Activated CD4-positive, alpha-beta T cell treated with anti-CD3 and anti-CD28 coated beads for 36 hours (primary cell): Measurements from ENCODE around the gene SPHKAP. TPM values are rescaled to one million over a fixed set of nuclear protein-coding genes. Genes with fewer than 3 reads are reported as not detected.
"Not testable (repeated sequence)": the region's sequence is repeated elsewhere in the genome, so short reads cannot be mapped to it uniquely, and the experiment has no call there.

Experiments
- ATAC-seq: fragments of 200-7000 bp; cut with Tn5 transposase; one replicate; pipeline ENCODE4 v1.10.0; 2021; ENCODE audit warnings: mild to moderate bottlenecking, moderate library complexity
- CTCF ChIA-PET: fragments of 350-600 bp; sonication (Branson Sonifier 250); formaldehyde crosslinking; loops from one replicate; lab custom pipeline; 2021; ENCODE audit warnings: antibody characterized with exemption; lab: Charles Lee
- POLR2A ChIA-PET: fragments of 350-600 bp; sonication (Branson Sonifier 250); formaldehyde crosslinking; loops from one replicate; lab custom pipeline; 2021; ENCODE audit warnings: antibody characterized with exemption, inconsistent platforms; lab: Charles Lee
- DNase-seq: peaks from one replicate; pipeline ENCODE4 v3.0.0-alpha.2; 2020
- H3K27ac Mint-ChIP-seq: one replicate; pipeline ENCODE4 v1.8.0; 2021; ENCODE audit warnings: mixed read lengths
- H3K27me3 Mint-ChIP-seq: one replicate; pipeline ENCODE4 v1.8.0; 2021; ENCODE audit warnings: mixed read lengths
- H3K36me3 Mint-ChIP-seq: one replicate; pipeline ENCODE4 v1.8.0; 2021; ENCODE audit warnings: low read depth, mixed read lengths
- H3K4me1 Mint-ChIP-seq: one replicate; pipeline ENCODE4 v1.8.0; 2021; ENCODE audit warnings: mixed read lengths
- H3K4me3 Mint-ChIP-seq: one replicate; pipeline ENCODE4 v1.8.0; 2021; ENCODE audit warnings: mild to moderate bottlenecking, moderate library complexity, mixed read lengths
- H3K9me3 Mint-ChIP-seq: one replicate; pipeline ENCODE4 v1.8.0; 2021; ENCODE audit warnings: low read depth, mixed read lengths
- intact Hi-C, 2 experiments: fragments of 100-400 bp; cut with DNase I in 1 of 2; cut with micrococcal nuclease in 1 of 2; formaldehyde crosslinking; loops; one replicate each; pipeline versions ENCODE4 v1.14.2 to v1.15.1; 2022 to 2024; cut with DNase I, micrococcal nuclease
- total RNA-seq, 2 experiments: library from RNA; stranded (reverse); gene quantifications; one replicate each; pipeline ENCODE4 v1.2.3, GENCODE V29; 2021

SPHKAP gene
- total RNA-seq, 2 experiments from 2014 or later, result not detected

GRCh38 chr2:228016402-228016801 lies 165.1 kb downstream of the SPHKAP start:
- Mint-ChIP-seq H3K4me3 (no peak overlapping the region), H3K27me3 (no peaks in the 10 kb centered on the region), H3K9me3 (no peaks in the 10 kb centered on the region), H3K4me1 (no peaks in the 10 kb centered on the region), H3K27ac (no peak overlapping the region), H3K36me3 (no peaks in the 10 kb centered on the region)
- no peak for ATAC-seq
- CTCF ChIA-PET, result no interaction called here
- POLR2A ChIA-PET, result no interaction called here
- intact Hi-C loops, result no loop called here
- no peak for DNase-seq

- ChIA-PET CTCF (no interaction called here), POLR2A (no interaction called here)
- Mint-ChIP-seq H3K9me3 (no peaks in the 10 kb centered on the region), H3K36me3 (no peaks in the 10 kb centered on the region), H3K27me3 (no peaks in the 10 kb centered on the region), H3K4me3 (no peak overlapping the region), H3K4me1 (no peaks in the 10 kb centered on the region), H3K27ac (no peak overlapping the region)
- DNase-seq (no peak), ATAC-seq (no peak)
- intact Hi-C loops, result no loop called here
Measured at GRCh38 chr2:228015741-228016140, 165.7 kb downstream of the SPHKAP start.

GRCh38 chr2:227996366-227996765 lies 185.1 kb downstream of the SPHKAP start:
- intact Hi-C loops, result no loop called here
- no peaks in the 10 kb centered on the region for H3K27me3 Mint-ChIP-seq
- H3K9me3 Mint-ChIP-seq, result no peaks in the 10 kb centered on the region
- no peak overlapping the region for H3K4me3 Mint-ChIP-seq
- CTCF ChIA-PET, result no interaction called here
- no peaks in the 10 kb centered on the region for H3K4me1 Mint-ChIP-seq
- POLR2A ChIA-PET, result no interaction called here
- no peaks in the 10 kb centered on the region for H3K36me3 Mint-ChIP-seq
- ATAC-seq, result no peak
- no peak for DNase-seq
- H3K27ac Mint-ChIP-seq, result no peak overlapping the region

DNA sequence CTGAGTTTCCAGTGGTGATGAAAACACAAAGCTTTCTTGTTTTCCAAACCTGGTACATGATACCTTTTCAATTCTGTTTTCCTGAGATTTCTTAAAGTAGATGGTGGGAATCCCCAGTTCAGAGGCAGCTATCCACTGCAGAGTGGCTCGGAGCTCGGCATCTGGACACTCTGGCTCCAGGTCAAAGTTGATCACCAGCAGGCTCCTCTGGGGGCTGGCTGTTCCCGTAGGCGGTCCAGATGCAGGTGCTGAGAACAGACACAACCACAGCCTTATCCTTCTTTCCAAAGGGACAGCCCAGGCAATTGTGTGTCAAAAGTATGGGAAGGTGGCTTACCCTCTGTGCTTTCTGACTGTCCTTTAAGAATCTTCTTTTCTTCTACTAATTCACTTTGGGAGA lies 190.6 kb downstream of the SPHKAP start:
- Mint-ChIP-seq H3K4me3 (no peak overlapping the region), H3K27ac (no peak overlapping the region), H3K36me3 (no peaks in the 10 kb centered on the region), H3K27me3 (no peaks in the 10 kb centered on the region), H3K4me1 (no peaks in the 10 kb centered on the region), H3K9me3 (no peaks in the 10 kb centered on the region)
- no peak for ATAC-seq
- intact Hi-C loops, result no loop called here
- ChIA-PET POLR2A (no interaction called here), CTCF (no interaction called here)
- DNase-seq, result no peak

GRCh38 chr2:227973241-227973640 lies 208.2 kb downstream of the SPHKAP start:
- H3K4me1 Mint-ChIP-seq, result no peaks in the 10 kb centered on the region
- intact Hi-C loops, result no loop called here
- ATAC-seq (no peak), DNase-seq (no peak)
- H3K4me3 Mint-ChIP-seq, result no peak overlapping the region
- no peaks in the 10 kb centered on the region for H3K27me3 Mint-ChIP-seq
- no peaks in the 10 kb centered on the region for H3K9me3 Mint-ChIP-seq
- CTCF ChIA-PET, result no interaction called here
- POLR2A ChIA-PET, result no interaction called here
- H3K36me3 Mint-ChIP-seq, result no peaks in the 10 kb centered on the region
- H3K27ac Mint-ChIP-seq, result no peak overlapping the region

DNA sequence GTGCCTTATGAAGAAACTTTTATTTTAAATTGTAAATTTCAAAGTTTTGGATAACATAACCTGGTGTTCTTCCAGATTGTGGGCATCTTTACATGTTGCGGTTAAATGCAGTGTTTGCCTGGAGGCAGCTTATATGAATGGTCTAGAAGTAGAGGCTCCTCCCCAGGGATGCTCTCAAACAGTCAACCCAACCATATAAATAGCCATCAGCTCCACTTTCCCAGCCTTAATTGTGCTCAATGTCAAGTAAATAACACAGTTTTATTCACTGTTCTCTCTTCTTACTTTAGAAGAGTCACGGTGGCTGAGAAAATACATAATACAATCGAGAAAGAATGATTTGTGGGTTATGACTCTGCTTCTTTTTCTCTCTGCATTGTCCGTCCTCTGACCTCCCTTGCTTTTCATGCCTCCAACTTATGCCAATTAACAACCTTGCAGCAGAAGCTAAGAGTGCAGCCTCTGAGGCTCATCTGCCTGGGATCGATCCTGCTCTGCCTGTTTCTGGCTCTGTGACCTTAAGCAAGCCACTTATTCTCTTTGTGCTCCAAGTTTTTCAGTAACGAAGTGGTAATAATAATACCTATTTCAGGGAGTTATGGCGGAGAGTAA lies 209.8 kb downstream of the SPHKAP start:
- Mint-ChIP-seq H3K36me3 (no peaks in the 10 kb centered on the region), H3K4me3 (no peak overlapping the region), H3K4me1 (no peaks in the 10 kb centered on the region), H3K9me3 (no peaks in the 10 kb centered on the region), H3K27me3 (no peaks in the 10 kb centered on the region), H3K27ac (no peak overlapping the region)
- ATAC-seq (no peak), DNase-seq (no peak)
- POLR2A ChIA-PET, result no interaction called here
- CTCF ChIA-PET, result no interaction called here
- intact Hi-C loops, result no loop called here

DNA sequence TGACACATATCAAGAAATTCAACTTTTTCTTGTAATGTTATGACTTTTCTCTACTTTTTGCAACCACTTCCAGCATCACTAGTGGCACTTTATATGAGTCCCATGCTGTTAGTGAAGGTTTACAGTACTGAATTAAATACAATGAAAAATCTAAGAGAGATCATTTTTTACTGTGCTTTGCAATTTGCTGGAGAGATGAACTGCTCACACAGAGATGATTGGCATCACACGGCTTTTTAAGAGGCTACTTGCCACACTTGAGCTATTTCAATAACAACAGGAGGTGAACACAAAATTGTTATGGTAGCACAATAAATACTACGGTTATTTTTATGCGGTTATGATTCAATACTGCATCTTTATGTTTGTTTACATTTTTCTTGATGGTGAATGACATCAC lies 221.2 kb downstream of the SPHKAP start:
- no peak for ATAC-seq
- DNase-seq, result no peak
- Mint-ChIP-seq H3K4me3 (no peak overlapping the region), H3K36me3 (no peaks in the 10 kb centered on the region), H3K27me3 (no peaks in the 10 kb centered on the region), H3K4me1 (no peaks in the 10 kb centered on the region), H3K27ac (no peak overlapping the region), H3K9me3 (peaks cover 3% of the 10 kb centered on the region)
- ChIA-PET CTCF (no interaction called here), POLR2A (no interaction called here)
- intact Hi-C loops, result no loop called here

DNA sequence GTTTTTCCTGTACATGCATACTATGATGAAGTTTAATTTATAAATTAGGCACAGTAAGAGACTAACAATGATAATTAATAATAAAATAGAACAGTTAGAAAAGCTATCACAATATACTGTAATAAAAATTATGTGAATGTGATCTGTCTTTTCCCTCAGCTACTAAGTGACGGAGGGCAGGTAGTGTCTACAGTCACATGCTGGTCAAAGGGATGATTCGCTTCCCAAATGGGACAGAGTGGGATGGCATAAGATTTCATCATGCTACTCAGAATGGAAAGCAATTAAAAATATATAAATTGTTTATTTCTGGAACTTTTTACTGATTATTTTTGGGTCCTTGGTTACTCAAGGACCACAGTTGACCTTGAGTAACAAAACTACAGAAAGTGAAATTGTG lies 238.5 kb downstream of the SPHKAP start:
- CTCF ChIA-PET, result no interaction called here
- ATAC-seq, result no peak
- Mint-ChIP-seq H3K4me3 (no peak overlapping the region), H3K27me3 (peaks cover 8% of the 10 kb centered on the region), H3K36me3 (no peaks in the 10 kb centered on the region), H3K9me3 (peaks cover 1% of the 10 kb centered on the region), H3K4me1 (no peaks in the 10 kb centered on the region), H3K27ac (no peak overlapping the region)
- DNase-seq, result no peak
- intact Hi-C loops, result no loop called here
- POLR2A ChIA-PET, result no interaction called here

DNA sequence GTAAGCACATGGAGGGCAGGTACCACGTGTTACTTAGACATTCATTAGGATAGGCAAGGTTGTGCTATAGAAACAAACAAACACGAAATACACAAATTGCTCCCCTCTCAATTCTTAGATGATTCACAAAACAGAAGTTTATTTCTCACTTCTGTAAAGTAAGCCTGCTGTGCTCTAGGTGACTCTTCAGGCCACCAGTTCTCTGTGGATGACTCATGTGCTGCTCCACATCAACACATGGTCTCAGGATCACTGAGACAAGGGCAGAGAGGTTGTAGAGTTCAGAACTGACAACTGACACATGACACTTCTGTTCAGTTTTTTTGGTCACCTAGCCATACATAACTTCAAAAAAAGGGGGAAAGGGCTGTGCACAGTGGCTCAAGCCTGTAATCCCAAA lies 239.5 kb downstream of the SPHKAP start:
- POLR2A ChIA-PET, result no interaction called here
- H3K4me1 Mint-ChIP-seq, result no peaks in the 10 kb centered on the region
- CTCF ChIA-PET, result no interaction called here
- no peaks in the 10 kb centered on the region for H3K36me3 Mint-ChIP-seq
- H3K9me3 Mint-ChIP-seq, result peaks cover 1% of the 10 kb centered on the region
- ATAC-seq (peak; percentile 57), DNase-seq (peak; percentile 5)
- peaks cover 12% of the 10 kb centered on the region for H3K27me3 Mint-ChIP-seq
- H3K4me3 Mint-ChIP-seq, result no peak overlapping the region
- no peak overlapping the region for H3K27ac Mint-ChIP-seq
- intact Hi-C loops, result no loop called here

DNA sequence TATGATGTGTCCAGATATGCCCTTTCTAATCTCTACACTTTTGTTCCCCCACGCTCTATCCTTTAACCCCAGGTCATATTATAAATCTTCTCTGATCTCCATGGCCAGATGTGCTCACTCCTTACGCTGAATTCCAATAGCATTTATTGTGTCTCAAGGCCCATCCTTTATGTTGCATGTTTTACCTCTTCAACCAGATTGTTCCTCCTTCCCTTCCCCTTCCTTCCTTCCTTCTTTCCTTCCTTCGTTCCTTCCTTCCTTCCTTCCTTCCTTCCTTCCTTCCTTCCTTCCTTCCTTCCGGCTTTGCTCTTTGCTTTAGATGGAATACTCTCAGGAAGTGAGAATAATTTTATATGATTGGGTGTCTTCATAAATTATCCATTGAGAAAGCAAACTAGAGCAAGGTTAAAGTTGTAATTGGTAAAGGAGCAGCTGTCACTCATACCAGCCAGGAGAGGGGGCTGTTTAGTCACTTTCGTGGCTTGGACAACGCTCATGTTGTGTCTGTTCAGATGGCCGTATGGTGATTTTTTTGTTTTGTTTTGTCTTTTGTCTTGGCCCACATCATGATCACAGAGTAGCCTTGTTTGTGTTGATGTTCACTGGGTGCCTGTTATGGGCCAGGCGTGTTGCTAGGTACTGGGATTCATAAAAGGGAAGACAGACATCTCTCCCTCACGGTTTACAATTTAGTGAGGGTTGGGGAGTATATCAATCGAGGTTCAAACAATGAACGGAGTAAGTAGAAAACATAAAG lies 242.0 kb downstream of the SPHKAP start:
- no peaks in the 10 kb centered on the region for H3K36me3 Mint-ChIP-seq
- H3K27me3 Mint-ChIP-seq, result peaks cover 17% of the 10 kb centered on the region
- ATAC-seq (no peak), DNase-seq (peak; percentile 27)
- no peaks in the 10 kb centered on the region for H3K9me3 Mint-ChIP-seq
- no peak overlapping the region for H3K4me3 Mint-ChIP-seq
- ChIA-PET POLR2A (no interaction called here), CTCF (interaction anchor here (0.7 kb wide), 3 partner anchors 99 to 808 kb away, joined by 3 to 5 read pairs (median 4); no protein-coding TSS in a partner anchor)
- intact Hi-C loops, result loop anchor here in 1 of 2 experiments (10.0 kb wide), 1 partner anchor 715 kb away; no protein-coding TSS in a partner anchor
- H3K4me1 Mint-ChIP-seq, result no peaks in the 10 kb centered on the region
- H3K27ac Mint-ChIP-seq, result no peak overlapping the region

DNA sequence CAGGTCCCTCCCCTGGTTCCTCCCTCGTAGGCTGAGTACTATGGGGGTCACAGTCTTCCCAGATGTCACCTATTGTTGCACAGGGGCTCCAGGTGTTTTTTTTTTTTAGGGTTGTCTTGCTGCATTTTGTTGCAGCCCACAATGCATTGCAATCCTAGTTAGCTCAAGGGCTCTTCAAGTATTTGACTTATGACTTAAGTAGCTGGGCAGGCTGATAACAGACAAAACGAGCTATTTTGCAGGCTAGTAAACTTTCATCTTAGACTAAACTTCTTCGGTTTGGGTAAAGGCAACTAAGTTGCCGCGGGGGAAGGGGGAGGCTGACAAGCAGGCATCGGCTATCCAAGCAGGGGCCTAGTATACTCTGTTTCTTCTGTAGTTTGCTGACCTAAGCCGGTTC lies 245.2 kb downstream of the SPHKAP start:
- H3K9me3 Mint-ChIP-seq, H3K36me3 Mint-ChIP-seq, POLR2A ChIA-PET, DNase-seq, ATAC-seq, H3K4me1 Mint-ChIP-seq, H3K4me3 Mint-ChIP-seq, H3K27ac Mint-ChIP-seq, CTCF ChIA-PET: not testable (repeated sequence)
- intact Hi-C loops, result loop anchor here in 1 of 2 experiments (10.0 kb wide), 1 partner anchor 719 kb away; no protein-coding TSS in a partner anchor
- peaks cover 15% of the 10 kb centered on the region for H3K27me3 Mint-ChIP-seq

DNA sequence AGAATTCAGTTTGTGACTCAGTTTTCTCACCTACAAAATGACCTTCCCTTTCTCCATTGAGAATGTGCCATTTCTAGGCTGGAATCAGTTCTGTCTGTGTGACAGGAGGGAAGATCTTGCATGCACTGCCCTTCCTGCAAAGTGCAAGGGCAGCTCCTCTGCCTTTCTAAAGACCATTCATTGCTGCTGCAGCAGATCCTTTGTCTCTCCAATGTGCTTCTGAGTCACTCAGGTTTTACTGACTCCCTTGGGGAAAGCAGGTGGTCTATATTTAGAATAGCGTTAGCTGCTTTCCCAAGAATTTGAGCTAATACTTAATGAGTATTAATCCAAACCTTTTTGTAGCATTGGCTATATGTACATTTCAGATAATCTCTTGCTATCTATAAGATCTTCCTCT lies 247.6 kb downstream of the SPHKAP start:
- ChIA-PET POLR2A (no interaction called here), CTCF (no interaction called here)
- Mint-ChIP-seq H3K9me3 (no peaks in the 10 kb centered on the region), H3K27ac (no peak overlapping the region), H3K4me3 (no peak overlapping the region), H3K27me3 (peaks cover 9% of the 10 kb centered on the region), H3K4me1 (no peaks in the 10 kb centered on the region), H3K36me3 (no peaks in the 10 kb centered on the region)
- no peak for DNase-seq
- intact Hi-C loops, result loop anchor here in 1 of 2 experiments (10.0 kb wide), 1 partner anchor 721 kb away; no protein-coding TSS in a partner anchor
- ATAC-seq, result no peak
